SH-SY5Y (cell line): ENCODE data around the gene TM9SF4.

ENCODE experiments used
- GATA2 ChIP-seq: IDR thresholded peaks from 2 replicates; pipeline ENCODE4 v1.6.1; 2011; ENCODE audit warnings: mild to moderate bottlenecking, low read depth, low read length
- GATA3 ChIP-seq: IDR thresholded peaks from 2 replicates; pipeline ENCODE4 v1.6.1; 2011; ENCODE audit warnings: low read depth, mild to moderate bottlenecking, low read length, moderate library complexity

The TM9SF4 gene

DNA sequence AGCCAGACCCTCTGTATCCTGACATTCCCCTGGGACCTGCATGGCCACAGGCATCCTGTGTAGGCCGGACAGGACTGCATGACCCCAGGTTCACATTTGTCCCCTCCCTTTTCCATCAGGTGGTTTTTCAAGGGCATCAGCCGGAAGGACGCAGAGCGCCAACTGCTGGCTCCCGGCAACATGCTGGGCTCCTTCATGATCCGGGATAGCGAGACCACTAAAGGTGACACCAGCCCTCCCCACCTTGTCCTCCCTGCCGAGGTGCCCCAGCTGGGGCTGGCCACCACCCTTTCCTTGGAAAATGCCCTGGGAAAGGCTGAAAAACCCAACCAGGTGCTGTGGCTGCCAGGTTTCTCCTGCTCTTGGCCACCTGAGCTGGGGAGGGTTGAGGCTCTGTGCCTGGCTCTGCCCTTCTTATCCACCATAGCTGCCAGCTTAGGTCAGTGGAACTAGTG is 29.8 kb upstream of the TM9SF4 start:
- TF ChIP-seq GATA3 (no peak), GATA2 (no peak)

DNA sequence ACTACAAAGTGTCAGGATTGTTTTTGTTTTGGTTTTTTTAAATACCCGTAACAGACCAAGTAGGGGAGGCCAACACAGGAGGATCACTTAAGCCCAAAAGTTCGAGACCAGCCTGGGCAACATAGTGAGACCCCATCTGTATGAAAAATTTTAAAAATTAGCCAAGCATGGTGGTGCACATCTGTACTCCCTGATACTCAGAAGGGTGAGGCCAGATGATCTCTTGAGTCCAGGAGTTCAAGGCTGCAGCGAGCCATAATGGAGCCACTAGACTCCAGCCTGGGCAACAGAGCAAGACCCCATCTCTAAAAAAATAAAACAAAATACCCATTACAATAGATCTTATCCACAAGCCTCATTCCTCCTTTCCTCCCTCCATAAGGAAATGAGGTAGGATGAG is 28.7 kb upstream of the TM9SF4 start:
- TF ChIP-seq GATA3 (no peak), GATA2 (no peak)

- no peak for TF ChIP-seq GATA2
- TF ChIP-seq GATA3 = no peak
These were observed 26.0 kb upstream of the TM9SF4 start for GRCh38 chr20:32083469-32083868.

DNA sequence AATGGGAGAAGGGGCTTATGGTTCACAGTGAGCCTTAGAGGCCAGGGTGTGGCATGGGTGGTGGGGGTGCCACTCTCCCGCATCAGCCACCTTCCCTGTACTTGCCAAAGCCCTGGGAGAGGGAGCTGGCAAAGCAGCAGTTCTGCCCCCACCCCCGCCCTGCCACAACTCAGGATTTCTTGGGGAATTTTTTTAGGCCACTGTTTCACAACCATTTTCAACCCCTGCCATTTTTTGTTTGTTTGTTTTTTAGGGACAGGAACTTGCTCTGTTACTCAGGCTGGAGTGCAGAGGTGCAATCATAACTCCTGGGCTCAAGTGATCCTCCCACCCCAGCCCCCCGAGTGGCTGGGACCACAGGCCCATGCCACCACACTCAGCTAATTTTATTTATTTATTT is 22.4 kb upstream of the TM9SF4 start:
- TF ChIP-seq GATA3 = no peak
- TF ChIP-seq GATA2 = no peak

DNA sequence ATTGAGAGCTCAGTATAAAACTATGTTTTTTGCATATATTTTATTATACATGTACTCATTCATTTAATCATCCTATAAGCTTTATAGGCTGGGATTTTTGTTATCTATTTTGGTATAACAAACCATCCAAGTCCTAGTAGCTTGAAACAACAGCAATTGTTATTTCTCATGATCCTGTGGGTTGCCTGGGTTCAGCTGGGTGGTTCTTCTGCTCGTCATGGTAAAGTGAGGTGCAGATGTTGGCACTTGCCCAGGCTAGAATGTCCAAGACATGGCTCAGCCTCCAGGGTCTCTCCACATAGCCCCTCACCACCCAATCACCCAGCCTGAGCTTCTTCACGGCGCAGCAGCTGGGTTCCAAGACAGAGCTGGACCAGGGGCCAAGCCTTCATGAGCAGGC is 20.8 kb upstream of the TM9SF4 start:
- TF ChIP-seq GATA3 = no peak
- TF ChIP-seq GATA2 = no peak

DNA sequence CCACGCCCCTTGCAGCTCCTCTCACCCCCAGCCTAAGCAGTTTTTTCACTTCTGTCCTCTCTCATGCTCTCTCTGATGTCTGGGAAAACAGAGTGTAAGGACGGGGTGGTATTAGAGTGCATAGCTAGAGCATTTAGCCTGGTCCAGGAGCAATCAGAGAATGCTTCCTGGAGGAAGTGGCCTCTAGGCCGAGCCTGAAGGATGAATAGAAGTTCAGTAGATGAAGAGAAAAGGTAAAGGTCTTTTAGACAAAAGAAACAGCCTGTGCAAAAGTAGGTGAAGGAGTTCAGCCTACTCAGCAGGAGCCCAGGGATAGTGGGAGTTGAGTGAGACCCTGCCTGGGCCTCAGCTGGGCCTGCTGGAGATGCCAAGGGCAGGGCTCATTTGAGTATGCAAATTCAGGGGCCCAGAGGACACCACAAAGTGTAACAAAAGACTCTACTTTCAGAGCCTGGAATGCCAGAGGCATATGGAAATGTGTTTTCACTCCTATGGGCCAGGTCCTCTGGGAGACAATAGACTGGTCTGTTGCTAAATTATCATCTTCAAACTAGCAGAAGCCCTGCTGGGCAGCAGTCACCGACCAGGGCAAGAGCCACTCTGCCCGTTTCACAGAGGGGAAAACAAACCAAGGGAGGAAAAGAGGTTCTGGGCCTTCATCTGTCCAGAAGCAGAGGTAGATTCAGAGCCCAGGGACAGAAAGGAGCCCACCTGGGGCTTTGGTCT is 19.7 kb upstream of the TM9SF4 start:
- TF ChIP-seq GATA2 = no peak
- TF ChIP-seq GATA3 = no peak

DNA sequence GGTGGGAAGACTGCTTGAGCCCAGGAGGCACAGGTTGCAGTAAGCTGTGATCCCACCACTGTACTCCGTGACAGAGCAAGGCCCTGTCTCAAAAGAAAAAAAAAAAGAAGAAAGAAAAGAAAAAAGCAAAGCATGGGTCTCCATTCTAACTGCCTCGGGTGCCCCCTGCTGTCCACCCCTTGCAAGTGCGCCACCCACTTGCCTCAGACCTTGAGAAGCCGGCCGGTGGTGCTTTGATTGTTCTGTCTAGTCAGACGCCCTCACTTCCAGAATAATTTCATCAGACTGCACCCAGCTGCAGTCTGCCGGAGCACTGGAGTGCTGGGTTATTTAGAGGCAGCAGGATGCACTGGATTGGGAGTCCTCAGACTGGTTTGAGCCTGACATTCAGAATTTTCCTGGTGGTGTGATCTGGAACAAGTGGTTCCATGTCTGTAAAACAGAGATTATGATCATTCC is 17.6 kb upstream of the TM9SF4 start:
- TF ChIP-seq GATA3 = no peak
- no peak for TF ChIP-seq GATA2

DNA sequence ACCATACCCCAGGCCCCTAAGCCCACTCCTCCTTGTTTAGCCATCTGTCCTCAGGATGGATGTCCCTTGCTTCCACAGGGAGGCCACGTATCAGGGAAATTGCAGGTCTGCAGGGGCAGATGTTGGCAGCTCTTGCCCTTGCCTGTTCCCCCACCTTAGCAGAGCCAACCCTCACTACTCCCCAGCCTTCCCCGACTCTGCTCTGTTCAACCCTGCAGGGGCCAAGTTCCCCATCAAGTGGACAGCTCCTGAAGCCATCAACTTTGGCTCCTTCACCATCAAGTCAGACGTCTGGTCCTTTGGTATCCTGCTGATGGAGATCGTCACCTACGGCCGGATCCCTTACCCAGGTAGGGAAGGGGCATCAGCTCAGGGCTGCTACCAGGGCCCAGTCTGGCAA is 10.7 kb upstream of the TM9SF4 start:
- TF ChIP-seq GATA2 = no peak
- TF ChIP-seq GATA3 = no peak

DNA sequence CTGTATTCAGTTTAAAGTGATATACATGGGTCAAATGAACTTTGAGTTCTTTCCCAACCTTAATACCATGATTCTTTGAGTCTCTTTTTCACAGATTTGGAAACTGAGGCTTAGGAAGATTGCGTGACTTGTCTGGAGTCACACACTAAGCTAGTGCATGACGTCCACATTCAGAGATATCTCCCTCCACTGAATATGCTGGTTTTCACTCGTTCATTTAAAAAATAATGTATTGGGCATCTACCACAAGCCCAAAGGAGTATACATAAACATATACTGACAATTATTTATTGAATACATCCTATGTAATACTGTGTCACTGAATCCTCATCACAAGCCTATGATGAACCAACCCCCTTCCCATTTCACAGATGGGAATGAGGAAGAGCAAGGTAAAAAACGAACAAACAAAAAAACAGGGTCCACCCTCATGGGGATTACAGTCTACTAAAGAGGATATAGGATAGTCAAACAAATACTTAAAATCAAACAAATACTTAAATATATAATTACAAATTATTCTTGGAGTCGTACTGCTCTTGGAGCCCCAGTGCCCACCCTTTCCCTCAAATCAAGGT is 611 bp upstream of the TM9SF4 start:
- TF ChIP-seq GATA2 (no peak), GATA3 (no peak)

- no peak for TF ChIP-seq GATA2
- TF ChIP-seq GATA3 = no peak
These were observed 725 bp downstream of the TM9SF4 start for GRCh38 chr20:32110173-32110704.

DNA sequence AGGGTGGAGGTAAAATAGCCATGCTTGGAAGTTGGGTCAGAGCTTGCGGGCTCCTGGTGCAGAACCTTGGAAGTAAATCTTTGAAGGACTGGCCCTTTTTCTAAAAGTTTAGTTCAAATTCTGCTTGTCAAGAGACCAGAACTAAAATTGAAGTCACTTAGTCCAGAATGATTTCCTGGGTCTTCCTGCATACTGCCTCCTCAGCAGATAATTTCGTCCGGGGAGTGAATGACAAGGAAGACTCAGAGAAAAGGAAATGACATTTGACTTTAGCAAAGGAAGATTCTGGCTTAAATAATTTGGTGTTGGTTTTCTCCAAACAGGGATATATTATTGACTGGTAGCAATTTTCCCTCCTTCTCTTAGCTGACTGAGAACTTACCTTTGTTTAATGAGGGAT is 1.2 kb downstream of the TM9SF4 start:
- TF ChIP-seq GATA2 (no peak), GATA3 (no peak)

GRCh38 chr20:32111156-32111686 is 1.7 kb downstream of the TM9SF4 start:
- TF ChIP-seq GATA2 (no peak), GATA3 (no peak)

GRCh38 chr20:32111753-32112152 is 2.2 kb downstream of the TM9SF4 start:
- TF ChIP-seq GATA2 = no peak

DNA sequence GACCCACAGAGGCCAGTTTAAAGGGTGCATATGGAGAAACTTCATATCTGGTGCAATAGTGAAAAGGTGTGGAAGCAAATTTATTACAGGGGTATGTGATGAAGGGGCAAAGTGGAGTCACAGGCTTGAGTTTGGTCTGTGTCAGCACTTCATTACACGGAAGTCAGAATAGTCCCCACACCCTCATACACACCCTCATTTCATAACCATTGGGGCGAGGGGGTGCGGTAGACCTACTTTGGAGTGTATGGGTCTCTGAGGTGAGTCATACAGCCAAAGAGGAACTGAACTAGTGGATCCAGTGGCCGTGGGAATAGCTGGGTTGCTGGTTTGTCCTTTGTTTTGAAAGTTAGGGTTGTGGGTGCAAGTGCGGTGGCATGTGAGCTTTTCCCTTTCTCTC is 3.3 kb downstream of the TM9SF4 start:
- TF ChIP-seq GATA2 = no peak
- TF ChIP-seq GATA3 = no peak

GRCh38 chr20:32113591-32114260 is 4.2 kb downstream of the TM9SF4 start:
- TF ChIP-seq GATA2 (no peak), GATA3 (no peak)
